Neutrophil (primary cell): ENCODE measurements around the gene STAT2.

Experiments used
- H3K27ac ChIP-seq: fragments of 200-600 bp; sonication (generic); 2 replicates; pipeline ENCODE4 v1.5.1; 2016; ENCODE audit warnings: mild to moderate bottlenecking, moderate library complexity
- H3K27me3 ChIP-seq: fragments of 200-600 bp; sonication (generic); 2 replicates; pipeline ENCODE4 v1.6.0; 2016; ENCODE audit warnings: mild to moderate bottlenecking
- H3K36me3 ChIP-seq: fragments of 200-600 bp; sonication (generic); 2 replicates; pipeline ENCODE4 v1.5.1; 2017
- H3K4me1 ChIP-seq, 2 experiments: fragments of 200-600 bp in 1 of 2; sonication (generic) in 1 of 2; 1 replicate in 1 of 2; 2 replicates in 1 of 2; pipeline versions ENCODE4 v1.5.1 to v1.6.1; 2013 to 2016; ENCODE audit warnings: low read depth in 1 of 2, low read length in 1 of 2, mild to moderate bottlenecking in 1 of 2, moderate library complexity in 1 of 2; ENCODE audit not compliant: control insufficient read depth in 1 of 2, insufficient read depth in 1 of 2
- H3K4me3 ChIP-seq, 2 experiments: fragments of 200-600 bp in 1 of 2; sonication (generic) in 1 of 2; 1 replicate in 1 of 2; 2 replicates in 1 of 2; pipeline ENCODE4 v1.5.1; 2013 to 2016; ENCODE audit warnings: low read depth in 1 of 2, low read length in 1 of 2, mild to moderate bottlenecking in 1 of 2, moderate library complexity in 1 of 2
- H3K9me3 ChIP-seq: fragments of 200-600 bp; sonication (generic); 2 replicates; pipeline ENCODE4 v1.5.1; 2016
- CTCF ChIP-seq: fragments of 200-600 bp; sonication (generic); IDR thresholded peaks from 2 replicates; pipeline ENCODE4 v1.5.1; 2016; ENCODE audit warnings: antibody characterized with exemption

The STAT2 gene

GRCh38 chr12:56392331-56392730 lies 32.4 kb upstream of the STAT2 start:
- Histone ChIP-seq H3K36me3 (no peaks in the 10 kb centered on the region), H3K9me3 (no peaks in the 10 kb centered on the region)
- TF ChIP-seq CTCF = no peak

GRCh38 chr12:56391721-56392120 lies 31.8 kb upstream of the STAT2 start:
- Histone ChIP-seq H3K36me3 (no peaks in the 10 kb centered on the region), H3K4me3 (no peak overlapping the region), H3K27me3 (no peaks in the 10 kb centered on the region), H3K9me3 (no peaks in the 10 kb centered on the region), H3K4me1 (no peaks in the 10 kb centered on the region), H3K27ac (no peak overlapping the region)
- no peak for TF ChIP-seq CTCF

More at GRCh38 chr12:56392331-56392730, 32.4 kb upstream of the STAT2 start:
- H3K4me3 ChIP-seq = no peak overlapping the region
- H3K4me1 ChIP-seq = no peaks in the 10 kb centered on the region
- H3K27me3 ChIP-seq = no peaks in the 10 kb centered on the region
- no peak overlapping the region for H3K27ac ChIP-seq

GRCh38 chr12:56389412-56389811 lies 29.5 kb upstream of the STAT2 start:
- no peak overlapping the region for H3K27ac ChIP-seq
- TF ChIP-seq CTCF = no peak
- H3K27me3 ChIP-seq = no peaks in the 10 kb centered on the region
- H3K4me1 ChIP-seq = no peaks in the 10 kb centered on the region
- no peaks in the 10 kb centered on the region for H3K36me3 ChIP-seq
- H3K4me3 ChIP-seq = no peak overlapping the region
- no peaks in the 10 kb centered on the region for H3K9me3 ChIP-seq

- H3K27ac ChIP-seq = no peak overlapping the region
Observed at GRCh38 chr12:56387152-56387736, 27.3 kb upstream of the STAT2 start.

GRCh38 chr12:56385873-56386272 lies 26.0 kb upstream of the STAT2 start:
- Histone ChIP-seq H3K27ac (no peak overlapping the region), H3K27me3 (no peaks in the 10 kb centered on the region), H3K9me3 (no peaks in the 10 kb centered on the region), H3K4me1 (no peaks in the 10 kb centered on the region), H3K36me3 (no peaks in the 10 kb centered on the region), H3K4me3 (no peak overlapping the region)
- TF ChIP-seq CTCF = no peak

More at GRCh38 chr12:56387152-56387736, 27.3 kb upstream of the STAT2 start:
- Histone ChIP-seq H3K4me1 (no peaks in the 10 kb centered on the region), H3K36me3 (no peaks in the 10 kb centered on the region), H3K9me3 (no peaks in the 10 kb centered on the region), H3K27me3 (no peaks in the 10 kb centered on the region), H3K4me3 (no peak overlapping the region)
- TF ChIP-seq CTCF = no peak
